GM23338 (cell line): Measurements from ENCODE around the gene CAPS. TPM values are rescaled to one million over a fixed set of nuclear protein-coding genes. Genes with fewer than 3 reads are reported as not detected.

Experiments used
- ATAC-seq: fragments of 200-7000 bp; cut with Tn5 transposase; 3 replicates; pipeline ENCODE4 v1.9.1; 2020
- DNase-seq: peaks from one replicate; pipeline ENCODE4 v3.0.0-alpha.2; 2015; ENCODE audit warnings: low spot score
- H2AFZ ChIP-seq: fragments of 200-600 bp; sonication (generic); 2 replicates; pipeline ENCODE4 v1.8.0; 2016; ENCODE audit warnings: antibody characterized with exemption, mild to moderate bottlenecking, moderate library complexity
- H3F3A ChIP-seq: fragments of 200-600 bp; sonication (generic); replicated peaks from 2 replicates; pipeline ENCODE4 v1.8.0; 2017; ENCODE audit warnings: antibody characterized with exemption, mixed run types, low read depth
- H3K27ac ChIP-seq: fragments of 200-600 bp; sonication (generic); 2 replicates; pipeline ENCODE4 v1.6.1; 2016; ENCODE audit warnings: low read depth
- H3K27me3 ChIP-seq: fragments of 200-600 bp; sonication (generic); 2 replicates; pipeline ENCODE4 v1.8.0; 2016; ENCODE audit warnings: mild to moderate bottlenecking, mixed run types, moderate library complexity; ENCODE audit not compliant: insufficient read depth
- H3K36me3 ChIP-seq: fragments of 200-600 bp; sonication (generic); 2 replicates; pipeline ENCODE4 v1.8.0; 2016; ENCODE audit warnings: mild to moderate bottlenecking; ENCODE audit not compliant: insufficient read depth
- H3K4me1 ChIP-seq: fragments of 200-600 bp; sonication (generic); 2 replicates; pipeline ENCODE4 v1.8.0; 2016; ENCODE audit warnings: mild to moderate bottlenecking, moderate library complexity; ENCODE audit not compliant: insufficient read depth
- H3K4me2 ChIP-seq: fragments of 200-600 bp; sonication (generic); 2 replicates; pipeline ENCODE4 v1.7.1; 2017; ENCODE audit warnings: mixed run types
- H3K4me3 ChIP-seq: fragments of 200-600 bp; sonication (generic); 2 replicates; pipeline ENCODE4 v1.6.1; 2016; ENCODE audit warnings: mixed run types
- H3K79me2 ChIP-seq: fragments of 200-600 bp; sonication (generic); replicated peaks from 2 replicates; pipeline ENCODE4 v1.8.0; 2017; ENCODE audit warnings: mild to moderate bottlenecking; ENCODE audit not compliant: insufficient read depth
- H3K9me2 ChIP-seq: fragments of 200-600 bp; sonication (generic); 2 replicates; pipeline ENCODE4 v1.8.0; 2017; ENCODE audit not compliant: insufficient read depth
- H4K20me1 ChIP-seq: fragments of 200-600 bp; sonication (generic); replicated peaks from 2 replicates; pipeline ENCODE4 v1.8.0; 2017; ENCODE audit warnings: mild to moderate bottlenecking; ENCODE audit not compliant: insufficient read depth
- H3K27ac Mint-ChIP-seq: 2 replicates; pipeline ENCODE4 v1.8.0; 2020; ENCODE audit warnings: inconsistent platforms, mild to moderate bottlenecking, moderate library complexity, mixed read lengths
- H3K27me3 Mint-ChIP-seq: 3 replicates; pipeline ENCODE4 v1.8.0; 2022; ENCODE audit warnings: low read depth, mild to moderate bottlenecking, moderate library complexity, mixed read lengths, inconsistent platforms; ENCODE audit not compliant: insufficient read depth, poor library complexity
- H3K36me3 Mint-ChIP-seq: 3 replicates; pipeline ENCODE4 v1.8.0; 2021; ENCODE audit warnings: low read depth, mild to moderate bottlenecking, inconsistent platforms, moderate library complexity, mixed read lengths
- H3K4me1 Mint-ChIP-seq: 3 replicates; pipeline ENCODE4 v1.8.0; 2020; ENCODE audit warnings: mild to moderate bottlenecking, inconsistent platforms, mixed read lengths
- H3K4me3 Mint-ChIP-seq: 3 replicates; pipeline ENCODE4 v1.8.0; 2021; ENCODE audit warnings: moderate library complexity, mild to moderate bottlenecking, inconsistent platforms, mixed read lengths
- H3K9me3 Mint-ChIP-seq: 3 replicates; pipeline ENCODE4 v1.8.0; 2020; ENCODE audit warnings: moderate library complexity, mild to moderate bottlenecking, inconsistent platforms, mixed read lengths
- CREB1 ChIP-seq: fragments of 250-450 bp; sonication (Bioruptor Pico); IDR thresholded peaks from 2 replicates; pipeline ENCODE4 v1.5.0; 2020; ENCODE audit warnings: low read depth, mild to moderate bottlenecking, moderate library complexity
- EZH2 ChIP-seq: fragments of 200-600 bp; sonication (generic); IDR thresholded peaks from one replicate; pipeline ENCODE4 v1.8.0; 2017; ENCODE audit warnings: antibody characterized with exemption, mild to moderate bottlenecking, low read depth; ENCODE audit not compliant: unreplicated experiment
- EZH2phosphoT487 ChIP-seq: fragments of 200-600 bp; sonication (generic); IDR thresholded peaks from one replicate; pipeline ENCODE4 v1.8.1; 2018; ENCODE audit warnings: antibody characterized with exemption; ENCODE audit not compliant: unreplicated experiment
- JUNB ChIP-seq: IDR thresholded peaks from one replicate; pipeline ENCODE4 v1.6.1; 2016; ENCODE audit warnings: antibody characterized with exemption; ENCODE audit not compliant: unreplicated experiment
- NANOG ChIP-seq: IDR thresholded peaks from 2 replicates; pipeline ENCODE4 v1.6.1; 2016; ENCODE audit warnings: antibody characterized with exemption, borderline replicate concordance
- POLR2AphosphoS5 ChIP-seq: IDR thresholded peaks from 2 replicates; pipeline ENCODE4 v1.6.1; 2016; ENCODE audit warnings: antibody characterized with exemption, low read depth
- STAT1 ChIP-seq: IDR thresholded peaks from one replicate; pipeline ENCODE4 v1.6.1; 2016; ENCODE audit warnings: antibody characterized with exemption; ENCODE audit not compliant: unreplicated experiment
- ZNF114 ChIP-seq: fragments of 250-450 bp; sonication (Bioruptor Pico); IDR thresholded peaks from 2 replicates; pipeline ENCODE4 v1.5.0; 2020; ENCODE audit warnings: mild to moderate bottlenecking, moderate library complexity
- ZNF331 ChIP-seq: fragments of 250-450 bp; sonication (Bioruptor Pico); IDR thresholded peaks from 2 replicates; pipeline ENCODE4 v1.5.0; 2020; ENCODE audit warnings: low read depth, mild to moderate bottlenecking, moderate library complexity
- polyA plus RNA-seq: library from polyadenylated mRNA; unstranded; fragments of >200 nt; fragmentation: Nextera tagmentation; extraction: Ambion mirVana; gene quantifications from 2 replicates; pipeline ENCODE4 v1.2.1, GENCODE V29; 2016
- total RNA-seq: library from RNA; depleted of rRNA; stranded (reverse); fragments of >200 nt; shearing (Covaris generic); gene quantifications from 2 replicates; pipeline ENCODE4 v1.2.3, GENCODE V29; 2014
- TF ChIP-seq, protein P1 (sequence below): IDR thresholded peaks from one replicate; pipeline ENCODE4 v1.6.1; 2018; ENCODE audit warnings: antibody characterized with exemption; ENCODE audit not compliant: unreplicated experiment
- TF ChIP-seq, protein P2 (sequence below): fragments of 250-450 bp; sonication (Bioruptor Pico); IDR thresholded peaks from 2 replicates; pipeline ENCODE4 v1.5.0; 2020; ENCODE audit warnings: mild to moderate bottlenecking, moderate library complexity
- TF ChIP-seq, protein P3 (sequence below), 2 experiments: fragments of 200-600 bp in 1 of 2; sonication (generic) in 1 of 2; conservative IDR thresholded peaks; 2 replicates each; pipeline versions ENCODE4 v1.5.1 to v1.6.1; 2016 to 2017; ENCODE audit warnings: antibody characterized with exemption in 2 of 2, low read depth in 2 of 2, mild to moderate bottlenecking in 2 of 2, moderate library complexity in 1 of 2
- TF ChIP-seq, protein P4 (sequence below): IDR thresholded peaks from 2 replicates; pipeline ENCODE4 v1.6.1; 2016; ENCODE audit warnings: antibody characterized with exemption

Gene CAPS
- total and polyA plus RNA-seq, 2 experiments from 2014 or later, result 1.5 to 3.2 TPM

DNA sequence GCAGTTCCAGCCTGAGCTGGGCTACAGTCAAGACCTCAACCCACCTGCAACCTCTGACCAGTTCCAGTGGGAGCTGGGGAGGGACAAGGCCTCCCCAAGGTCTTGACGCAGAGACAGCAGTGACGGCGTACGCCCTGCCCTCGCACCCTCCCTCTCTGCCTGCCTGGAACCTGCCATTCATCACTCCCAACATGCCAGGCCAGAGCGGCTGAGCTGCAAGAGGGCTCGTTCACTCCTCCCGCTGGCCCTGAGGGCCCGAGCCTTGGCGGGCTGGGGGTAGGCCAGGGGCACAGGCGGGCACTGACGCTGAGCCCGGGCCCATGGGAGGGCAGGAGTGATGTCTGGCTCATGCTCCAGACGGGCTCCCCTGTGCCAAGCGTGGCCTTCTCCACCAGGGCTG lies 18.6 kb upstream of the CAPS start:
- Mint-ChIP-seq H3K27ac (no peak overlapping the region), H3K4me3 (no peak overlapping the region), H3K9me3 (no peaks in the 10 kb centered on the region), H3K4me1 (no peaks in the 10 kb centered on the region; the same call in 1 of the 3 replicates), H3K36me3 (peaks cover 14% of the 10 kb centered on the region), H3K27me3 (peaks cover 7% of the 10 kb centered on the region)
- Histone ChIP-seq H2AFZ (no peak overlapping the region), H3K27me3 (no peaks in the 10 kb centered on the region), H3K27ac (no peak overlapping the region), H4K20me1 (peaks cover 23% of the 10 kb centered on the region), H3K4me1 (no peaks in the 10 kb centered on the region), H3F3A (no peaks in the 10 kb centered on the region), H3K36me3 (no peaks in the 10 kb centered on the region), H3K79me2 (peaks cover 12% of the 10 kb centered on the region), H3K4me2 (no peak overlapping the region), H3K4me3 (no peak overlapping the region), H3K9me2 (no peaks in the 10 kb centered on the region)
- DNase-seq (no peak), ATAC-seq (no peak)
- no peak for TF ChIP-seq CREB1 (CRISPR knock-in tag)
- TF ChIP-seq JUNB, result no peak
- TF ChIP-seq, protein P1, sequence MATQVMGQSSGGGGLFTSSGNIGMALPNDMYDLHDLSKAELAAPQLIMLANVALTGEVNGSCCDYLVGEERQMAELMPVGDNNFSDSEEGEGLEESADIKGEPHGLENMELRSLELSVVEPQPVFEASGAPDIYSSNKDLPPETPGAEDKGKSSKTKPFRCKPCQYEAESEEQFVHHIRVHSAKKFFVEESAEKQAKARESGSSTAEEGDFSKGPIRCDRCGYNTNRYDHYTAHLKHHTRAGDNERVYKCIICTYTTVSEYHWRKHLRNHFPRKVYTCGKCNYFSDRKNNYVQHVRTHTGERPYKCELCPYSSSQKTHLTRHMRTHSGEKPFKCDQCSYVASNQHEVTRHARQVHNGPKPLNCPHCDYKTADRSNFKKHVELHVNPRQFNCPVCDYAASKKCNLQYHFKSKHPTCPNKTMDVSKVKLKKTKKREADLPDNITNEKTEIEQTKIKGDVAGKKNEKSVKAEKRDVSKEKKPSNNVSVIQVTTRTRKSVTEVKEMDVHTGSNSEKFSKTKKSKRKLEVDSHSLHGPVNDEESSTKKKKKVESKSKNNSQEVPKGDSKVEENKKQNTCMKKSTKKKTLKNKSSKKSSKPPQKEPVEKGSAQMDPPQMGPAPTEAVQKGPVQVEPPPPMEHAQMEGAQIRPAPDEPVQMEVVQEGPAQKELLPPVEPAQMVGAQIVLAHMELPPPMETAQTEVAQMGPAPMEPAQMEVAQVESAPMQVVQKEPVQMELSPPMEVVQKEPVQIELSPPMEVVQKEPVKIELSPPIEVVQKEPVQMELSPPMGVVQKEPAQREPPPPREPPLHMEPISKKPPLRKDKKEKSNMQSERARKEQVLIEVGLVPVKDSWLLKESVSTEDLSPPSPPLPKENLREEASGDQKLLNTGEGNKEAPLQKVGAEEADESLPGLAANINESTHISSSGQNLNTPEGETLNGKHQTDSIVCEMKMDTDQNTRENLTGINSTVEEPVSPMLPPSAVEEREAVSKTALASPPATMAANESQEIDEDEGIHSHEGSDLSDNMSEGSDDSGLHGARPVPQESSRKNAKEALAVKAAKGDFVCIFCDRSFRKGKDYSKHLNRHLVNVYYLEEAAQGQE, result no peak
- no peak for TF ChIP-seq EZH2
- TF ChIP-seq, protein P2, sequence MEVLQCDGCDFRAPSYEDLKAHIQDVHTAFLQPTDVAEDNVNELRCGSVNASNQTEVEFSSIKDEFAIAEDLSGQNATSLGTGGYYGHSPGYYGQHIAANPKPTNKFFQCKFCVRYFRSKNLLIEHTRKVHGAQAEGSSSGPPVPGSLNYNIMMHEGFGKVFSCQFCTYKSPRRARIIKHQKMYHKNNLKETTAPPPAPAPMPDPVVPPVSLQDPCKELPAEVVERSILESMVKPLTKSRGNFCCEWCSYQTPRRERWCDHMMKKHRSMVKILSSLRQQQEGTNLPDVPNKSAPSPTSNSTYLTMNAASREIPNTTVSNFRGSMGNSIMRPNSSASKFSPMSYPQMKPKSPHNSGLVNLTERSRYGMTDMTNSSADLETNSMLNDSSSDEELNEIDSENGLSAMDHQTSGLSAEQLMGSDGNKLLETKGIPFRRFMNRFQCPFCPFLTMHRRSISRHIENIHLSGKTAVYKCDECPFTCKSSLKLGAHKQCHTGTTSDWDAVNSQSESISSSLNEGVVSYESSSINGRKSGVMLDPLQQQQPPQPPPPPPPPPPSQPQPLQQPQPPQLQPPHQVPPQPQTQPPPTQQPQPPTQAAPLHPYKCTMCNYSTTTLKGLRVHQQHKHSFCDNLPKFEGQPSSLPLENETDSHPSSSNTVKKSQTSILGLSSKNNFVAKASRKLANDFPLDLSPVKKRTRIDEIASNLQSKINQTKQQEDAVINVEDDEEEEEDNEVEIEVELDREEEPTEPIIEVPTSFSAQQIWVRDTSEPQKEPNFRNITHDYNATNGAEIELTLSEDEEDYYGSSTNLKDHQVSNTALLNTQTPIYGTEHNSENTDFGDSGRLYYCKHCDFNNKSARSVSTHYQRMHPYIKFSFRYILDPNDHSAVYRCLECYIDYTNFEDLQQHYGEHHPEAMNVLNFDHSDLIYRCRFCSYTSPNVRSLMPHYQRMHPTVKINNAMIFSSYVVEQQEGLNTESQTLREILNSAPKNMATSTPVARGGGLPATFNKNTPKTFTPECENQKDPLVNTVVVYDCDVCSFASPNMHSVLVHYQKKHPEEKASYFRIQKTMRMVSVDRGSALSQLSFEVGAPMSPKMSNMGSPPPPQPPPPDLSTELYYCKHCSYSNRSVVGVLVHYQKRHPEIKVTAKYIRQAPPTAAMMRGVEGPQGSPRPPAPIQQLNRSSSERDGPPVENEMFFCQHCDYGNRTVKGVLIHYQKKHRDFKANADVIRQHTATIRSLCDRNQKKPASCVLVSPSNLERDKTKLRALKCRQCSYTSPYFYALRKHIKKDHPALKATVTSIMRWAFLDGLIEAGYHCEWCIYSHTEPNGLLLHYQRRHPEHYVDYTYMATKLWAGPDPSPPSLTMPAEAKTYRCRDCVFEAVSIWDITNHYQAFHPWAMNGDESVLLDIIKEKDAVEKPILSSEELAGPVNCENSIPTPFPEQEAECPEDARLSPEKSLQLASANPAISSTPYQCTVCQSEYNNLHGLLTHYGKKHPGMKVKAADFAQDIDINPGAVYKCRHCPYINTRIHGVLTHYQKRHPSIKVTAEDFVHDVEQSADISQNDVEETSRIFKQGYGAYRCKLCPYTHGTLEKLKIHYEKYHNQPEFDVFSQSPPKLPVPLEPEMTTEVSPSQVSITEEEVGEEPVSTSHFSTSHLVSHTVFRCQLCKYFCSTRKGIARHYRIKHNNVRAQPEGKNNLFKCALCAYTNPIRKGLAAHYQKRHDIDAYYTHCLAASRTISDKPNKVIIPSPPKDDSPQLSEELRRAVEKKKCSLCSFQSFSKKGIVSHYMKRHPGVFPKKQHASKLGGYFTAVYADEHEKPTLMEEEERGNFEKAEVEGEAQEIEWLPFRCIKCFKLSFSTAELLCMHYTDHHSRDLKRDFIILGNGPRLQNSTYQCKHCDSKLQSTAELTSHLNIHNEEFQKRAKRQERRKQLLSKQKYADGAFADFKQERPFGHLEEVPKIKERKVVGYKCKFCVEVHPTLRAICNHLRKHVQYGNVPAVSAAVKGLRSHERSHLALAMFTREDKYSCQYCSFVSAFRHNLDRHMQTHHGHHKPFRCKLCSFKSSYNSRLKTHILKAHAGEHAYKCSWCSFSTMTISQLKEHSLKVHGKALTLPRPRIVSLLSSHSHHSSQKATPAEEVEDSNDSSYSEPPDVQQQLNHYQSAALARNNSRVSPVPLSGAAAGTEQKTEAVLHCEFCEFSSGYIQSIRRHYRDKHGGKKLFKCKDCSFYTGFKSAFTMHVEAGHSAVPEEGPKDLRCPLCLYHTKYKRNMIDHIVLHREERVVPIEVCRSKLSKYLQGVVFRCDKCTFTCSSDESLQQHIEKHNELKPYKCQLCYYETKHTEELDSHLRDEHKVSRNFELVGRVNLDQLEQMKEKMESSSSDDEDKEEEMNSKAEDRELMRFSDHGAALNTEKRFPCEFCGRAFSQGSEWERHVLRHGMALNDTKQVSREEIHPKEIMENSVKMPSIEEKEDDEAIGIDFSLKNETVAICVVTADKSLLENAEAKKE (CRISPR knock-in tag), result no peak
- no peak for TF ChIP-seq EZH2phosphoT487
- no peak for TF ChIP-seq ZNF114
- TF ChIP-seq, protein P3, sequence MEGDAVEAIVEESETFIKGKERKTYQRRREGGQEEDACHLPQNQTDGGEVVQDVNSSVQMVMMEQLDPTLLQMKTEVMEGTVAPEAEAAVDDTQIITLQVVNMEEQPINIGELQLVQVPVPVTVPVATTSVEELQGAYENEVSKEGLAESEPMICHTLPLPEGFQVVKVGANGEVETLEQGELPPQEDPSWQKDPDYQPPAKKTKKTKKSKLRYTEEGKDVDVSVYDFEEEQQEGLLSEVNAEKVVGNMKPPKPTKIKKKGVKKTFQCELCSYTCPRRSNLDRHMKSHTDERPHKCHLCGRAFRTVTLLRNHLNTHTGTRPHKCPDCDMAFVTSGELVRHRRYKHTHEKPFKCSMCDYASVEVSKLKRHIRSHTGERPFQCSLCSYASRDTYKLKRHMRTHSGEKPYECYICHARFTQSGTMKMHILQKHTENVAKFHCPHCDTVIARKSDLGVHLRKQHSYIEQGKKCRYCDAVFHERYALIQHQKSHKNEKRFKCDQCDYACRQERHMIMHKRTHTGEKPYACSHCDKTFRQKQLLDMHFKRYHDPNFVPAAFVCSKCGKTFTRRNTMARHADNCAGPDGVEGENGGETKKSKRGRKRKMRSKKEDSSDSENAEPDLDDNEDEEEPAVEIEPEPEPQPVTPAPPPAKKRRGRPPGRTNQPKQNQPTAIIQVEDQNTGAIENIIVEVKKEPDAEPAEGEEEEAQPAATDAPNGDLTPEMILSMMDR (conservative IDR thresholded peaks at IDR 0.05; ENCODE audit: low read depth in 2 of 2), result no peak
- TF ChIP-seq POLR2AphosphoS5, result no peak
- TF ChIP-seq ZNF331 (CRISPR knock-in tag), result no peak
- TF ChIP-seq, protein P4, sequence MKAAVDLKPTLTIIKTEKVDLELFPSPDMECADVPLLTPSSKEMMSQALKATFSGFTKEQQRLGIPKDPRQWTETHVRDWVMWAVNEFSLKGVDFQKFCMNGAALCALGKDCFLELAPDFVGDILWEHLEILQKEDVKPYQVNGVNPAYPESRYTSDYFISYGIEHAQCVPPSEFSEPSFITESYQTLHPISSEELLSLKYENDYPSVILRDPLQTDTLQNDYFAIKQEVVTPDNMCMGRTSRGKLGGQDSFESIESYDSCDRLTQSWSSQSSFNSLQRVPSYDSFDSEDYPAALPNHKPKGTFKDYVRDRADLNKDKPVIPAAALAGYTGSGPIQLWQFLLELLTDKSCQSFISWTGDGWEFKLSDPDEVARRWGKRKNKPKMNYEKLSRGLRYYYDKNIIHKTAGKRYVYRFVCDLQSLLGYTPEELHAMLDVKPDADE, result no peak
- TF ChIP-seq NANOG, result no peak
- no peak for TF ChIP-seq STAT1
